Activated CD4-positive, alpha-beta T cell treated with anti-CD3 and anti-CD28 coated beads, Interleukin-2, amount 50 U/mL, for 16 hours (primary cell): ENCODE results near the gene SCD5.

ENCODE experiments used
- DNase-seq: peaks from one replicate; pipeline ENCODE4 v3.0.0-alpha.2; 2020

SCD5 gene

DNA sequence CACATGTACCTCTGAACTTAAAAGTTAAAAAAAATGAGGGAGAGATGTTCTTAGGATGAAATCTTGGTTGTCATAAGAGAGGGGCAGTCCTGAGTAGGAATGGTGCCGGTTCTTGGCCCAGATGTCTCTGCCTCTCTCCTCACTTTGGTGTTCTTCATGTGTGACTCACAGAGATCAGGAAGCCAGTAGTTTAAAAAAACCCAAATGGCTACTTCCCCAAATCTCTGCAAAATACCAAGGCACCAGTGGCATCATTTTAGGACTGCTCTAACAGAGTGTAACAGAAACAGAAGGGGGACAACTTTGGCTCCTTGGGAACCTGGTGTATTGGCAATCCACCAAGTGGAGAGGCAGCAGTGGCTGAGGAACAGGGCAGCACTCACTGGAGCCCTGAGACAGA is 116.8 kb downstream of the SCD5 start:
- no peak for DNase-seq

DNA sequence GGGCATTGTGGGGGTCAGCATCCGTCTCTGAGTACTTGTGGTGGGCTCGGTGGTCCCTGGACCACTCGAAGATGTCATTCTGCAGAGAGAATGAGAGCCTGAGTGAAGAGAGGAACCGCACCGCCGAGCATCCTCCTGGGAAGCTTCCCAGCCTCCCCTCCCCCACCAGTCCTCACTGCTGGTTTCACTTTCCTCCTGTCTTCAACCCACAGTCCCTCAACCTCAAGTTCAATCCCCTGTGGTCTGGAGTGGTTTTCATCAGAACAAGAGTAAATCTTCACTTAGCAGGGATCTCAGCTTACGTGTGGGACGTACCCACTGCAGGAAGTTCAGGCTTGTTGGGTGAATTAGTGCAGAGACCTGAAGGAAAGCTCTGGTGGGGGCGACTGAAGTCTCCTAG is 117.8 kb downstream of the SCD5 start:
- no peak for DNase-seq

DNA sequence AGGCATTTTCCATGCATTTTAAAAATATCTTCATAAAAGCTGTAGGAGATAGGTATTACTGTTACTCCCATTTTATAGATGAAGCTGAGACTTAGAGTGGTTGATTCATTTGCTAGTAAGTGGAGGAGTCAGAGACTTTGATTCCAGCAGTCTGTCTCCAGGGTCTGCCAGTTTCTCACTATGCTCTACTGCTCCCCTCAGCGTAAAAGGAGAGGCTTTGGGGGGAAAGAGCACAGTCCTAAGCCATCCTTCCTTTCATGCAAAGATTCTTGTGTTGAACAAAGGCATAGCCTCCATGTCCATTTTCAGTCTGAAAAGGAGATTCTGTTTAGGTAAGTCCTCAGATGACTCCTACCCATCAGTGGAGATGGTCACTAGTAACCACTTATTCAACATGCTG is 119.1 kb downstream of the SCD5 start:
- no peak for DNase-seq

DNA sequence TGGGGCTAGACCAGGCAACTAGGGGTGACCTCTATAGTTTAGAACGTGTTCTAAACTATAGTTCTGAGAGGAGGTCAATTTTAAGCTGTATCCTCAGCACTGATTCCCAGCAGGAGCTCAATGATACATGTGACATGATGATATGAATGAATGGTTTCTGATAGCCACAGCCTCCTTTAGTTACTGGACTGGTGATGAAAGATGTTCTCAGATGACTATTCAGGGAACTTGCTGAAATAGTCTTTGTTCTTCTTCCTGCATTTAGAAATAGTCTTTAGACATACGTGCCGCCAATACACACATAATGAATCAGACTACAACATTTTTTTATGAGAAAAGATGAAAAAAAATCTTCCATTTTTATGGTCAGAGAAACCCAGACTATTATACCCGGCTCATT is 120.5 kb downstream of the SCD5 start:
- DNase-seq = no peak

DNA sequence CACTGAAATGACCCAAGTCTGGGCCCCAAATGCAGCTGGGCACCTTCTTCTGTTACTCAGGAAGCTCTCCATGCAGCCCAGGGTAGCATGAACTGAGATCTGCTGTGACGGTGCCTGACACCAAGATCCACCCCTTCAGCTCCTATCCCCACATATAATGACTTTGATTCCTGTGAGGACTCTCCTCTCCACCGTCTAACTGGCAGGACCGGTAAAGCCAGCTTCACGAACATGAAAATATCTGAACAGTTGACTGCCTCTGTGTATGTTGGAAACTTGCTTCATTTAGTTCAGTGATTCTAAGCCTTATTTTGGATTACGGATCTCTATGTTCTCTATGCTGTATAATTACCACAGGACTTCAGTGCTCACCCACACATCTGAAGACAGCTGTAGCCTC is 121.3 kb downstream of the SCD5 start:
- DNase-seq = no peak

GRCh38 chr4:82667761-82668480 is 130.7 kb downstream of the SCD5 start:
- no peak for DNase-seq

DNA sequence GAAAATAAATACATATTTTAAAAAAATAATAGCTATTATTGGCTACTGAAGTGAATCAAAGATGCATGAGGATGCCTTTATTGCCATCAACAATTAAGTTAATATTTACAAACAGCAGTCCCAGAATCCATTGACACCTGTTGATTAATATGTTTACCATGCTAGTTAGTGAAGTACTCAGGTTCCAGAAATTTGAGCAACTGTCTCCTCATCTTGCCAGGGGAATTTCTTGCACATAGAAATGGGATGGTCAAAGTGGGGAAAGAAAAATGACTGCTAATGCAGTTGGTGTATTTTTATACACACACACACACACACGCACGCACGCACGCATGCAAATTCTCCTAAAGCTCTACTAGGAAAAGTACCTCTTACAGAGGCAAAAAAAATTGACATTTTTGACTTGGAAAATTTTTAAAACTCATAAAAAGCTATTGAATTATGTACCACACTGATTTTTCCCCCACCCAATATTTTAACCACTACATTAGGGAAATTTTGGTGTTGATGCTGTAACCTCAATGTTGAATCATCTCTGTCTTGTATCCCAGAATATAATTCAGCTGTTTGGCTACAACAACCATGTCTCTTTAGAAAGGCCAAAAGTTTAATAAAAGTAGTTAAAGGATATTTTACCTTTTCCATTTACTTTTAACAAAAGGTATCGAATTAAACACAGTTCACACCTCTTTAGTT is 131.5 kb downstream of the SCD5 start:
- DNase-seq = no peak

- no peak for DNase-seq
Measured at GRCh38 chr4:82661181-82661992, 137.2 kb downstream of the SCD5 start.

GRCh38 chr4:82652062-82652461 is 146.5 kb downstream of the SCD5 start:
- DNase-seq = no peak

- no peak for DNase-seq
Measured at GRCh38 chr4:82650868-82651267, 147.7 kb downstream of the SCD5 start.

DNA sequence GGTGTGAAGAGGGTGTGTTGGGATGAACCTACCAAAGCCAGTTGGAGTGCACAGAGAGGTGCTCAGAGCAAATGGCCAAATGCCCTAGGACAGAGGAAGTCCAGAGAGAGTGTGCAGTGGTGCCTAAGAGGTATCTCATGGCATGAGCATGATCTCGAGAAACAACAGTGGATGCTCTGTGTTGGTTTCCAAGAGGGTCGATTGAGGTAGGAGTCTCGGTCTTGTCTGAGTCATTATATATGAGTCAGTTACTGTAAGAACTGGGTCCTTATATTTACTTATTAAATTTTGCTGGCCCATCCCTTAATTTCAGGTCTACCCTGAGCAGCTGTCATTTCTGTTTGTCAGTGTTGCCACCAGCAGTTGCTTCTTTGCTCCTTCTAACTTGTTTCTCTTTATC is 150.2 kb downstream of the SCD5 start:
- no peak for DNase-seq

- DNase-seq = no peak
Measured at GRCh38 chr4:82645936-82646565, 152.5 kb downstream of the SCD5 start.

DNA sequence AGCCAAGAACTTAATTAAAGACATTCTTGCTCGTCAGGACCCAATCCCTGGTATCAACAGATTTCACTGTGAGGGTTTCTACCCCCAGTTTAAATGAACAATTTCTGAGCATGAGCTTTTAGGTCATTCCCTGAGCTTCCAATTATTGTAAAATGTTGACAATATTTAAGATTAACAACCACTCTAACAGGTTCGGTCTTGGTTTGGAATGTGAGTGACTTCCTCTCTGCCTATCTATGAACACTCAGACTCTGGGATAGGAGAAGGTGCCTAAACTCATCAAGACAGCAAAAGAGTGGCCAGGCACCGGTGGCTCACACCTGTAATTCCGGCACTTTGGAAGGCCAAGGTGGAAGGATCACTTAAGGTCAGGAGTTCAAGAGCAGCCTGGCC is 153.9 kb downstream of the SCD5 start:
- no peak for DNase-seq

GRCh38 chr4:82643994-82644733 is 154.4 kb downstream of the SCD5 start:
- DNase-seq = no peak

GRCh38 chr4:82642331-82642730 is 156.3 kb downstream of the SCD5 start:
- no peak for DNase-seq

DNA sequence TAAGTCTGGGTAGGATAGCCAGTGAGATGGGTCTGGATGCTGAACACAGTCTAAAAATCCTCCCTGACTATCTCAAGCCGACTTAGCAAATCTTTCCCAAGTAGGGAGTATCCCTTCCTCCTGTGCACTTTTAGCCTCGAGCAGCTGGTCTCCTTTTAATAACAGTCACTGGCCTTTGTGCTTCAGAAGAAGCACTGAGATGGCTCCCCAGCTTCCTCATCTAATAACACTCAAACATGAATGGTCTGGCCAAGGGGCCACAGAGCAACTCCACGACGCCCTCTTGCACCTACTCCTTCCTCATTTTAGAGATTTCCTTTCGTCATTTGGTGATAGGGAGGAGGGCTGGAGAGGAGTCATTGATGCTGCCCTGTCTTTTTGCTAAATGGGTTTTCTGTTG is 158.1 kb downstream of the SCD5 start:
- DNase-seq = no peak

DNA sequence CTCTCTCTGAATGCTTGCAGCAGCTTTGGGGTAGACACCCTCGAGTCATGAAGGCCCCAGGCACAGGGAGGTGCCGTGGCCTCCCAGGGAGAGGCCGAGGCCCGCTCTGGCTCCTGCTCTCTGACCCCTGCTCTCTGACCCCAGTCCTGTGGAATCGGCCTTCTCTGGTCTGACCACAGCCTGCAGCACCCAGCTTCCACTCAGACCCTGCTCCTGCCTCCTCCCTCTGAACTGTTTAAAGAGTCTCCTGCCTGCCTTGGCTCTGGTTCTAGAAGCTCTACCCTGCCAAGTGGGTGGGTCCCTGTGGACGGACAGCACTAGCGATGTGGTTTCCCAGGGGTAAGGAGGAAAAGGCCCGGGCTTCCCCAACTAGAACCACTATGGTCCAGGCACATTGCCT is 158.6 kb downstream of the SCD5 start:
- no peak for DNase-seq

DNA sequence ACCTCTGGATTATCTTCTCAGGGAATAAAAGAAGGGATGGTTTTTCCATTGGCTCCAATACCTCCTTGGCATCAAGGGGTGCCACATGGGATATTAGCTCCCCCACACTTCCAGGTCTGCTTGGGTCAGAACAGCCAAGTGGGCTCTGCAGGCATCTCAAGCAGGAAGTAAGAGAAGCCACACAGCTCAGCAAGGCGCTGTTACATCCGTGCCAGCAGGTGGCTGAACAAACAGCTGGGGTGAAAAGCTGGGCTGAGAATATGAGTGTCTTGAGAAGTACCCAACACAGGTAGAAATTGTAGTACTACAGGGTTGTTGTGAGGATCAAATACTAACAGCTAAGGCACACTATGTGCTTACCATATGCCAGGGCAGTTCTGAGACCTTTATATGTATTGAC is 160.1 kb downstream of the SCD5 start:
- DNase-seq = no peak

GRCh38 chr4:82630079-82630478 is 168.5 kb downstream of the SCD5 start:
- no peak for DNase-seq

- DNase-seq = no peak
Measured at GRCh38 chr4:82629238-82630000, 169.2 kb downstream of the SCD5 start.

- no peak for DNase-seq
Measured at GRCh38 chr4:82626251-82626868, 172.2 kb downstream of the SCD5 start.

DNA sequence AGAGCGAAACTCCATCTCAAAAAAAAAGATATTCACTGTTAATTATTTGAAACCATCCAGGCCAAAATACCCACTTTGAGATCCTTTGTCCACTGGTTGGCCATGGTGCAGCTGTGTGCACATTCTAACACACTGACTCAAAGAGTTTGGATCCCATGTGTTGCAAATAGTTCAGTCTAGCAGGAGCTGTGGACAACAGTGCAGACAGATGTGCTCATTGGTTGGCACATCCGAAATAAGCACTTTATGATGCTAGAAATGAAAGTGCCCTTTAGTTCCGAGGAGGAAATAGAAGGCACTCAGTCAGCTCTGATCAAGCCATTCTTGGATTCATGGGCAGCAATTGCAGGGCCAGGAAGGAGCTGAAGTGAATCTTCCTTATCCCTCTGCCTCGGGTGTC is 173.8 kb downstream of the SCD5 start:
- no peak for DNase-seq
